Transverse colon (tissue), 4 donors: Measurements from ENCODE around the gene SLC25A13. TPM values are rescaled to one million over a fixed set of nuclear protein-coding genes. Genes with fewer than 3 reads are reported as not detected.

Experiments
- DNase-seq: peaks from one replicate; pipeline ENCODE4 v3.0.0-alpha.2; 2019
- H3K27ac ChIP-seq, 4 donors: fragments of 200-600 bp; sonication (generic); 2 replicates each; pipeline ENCODE4 v1.5.1; 2016 to 2018; ENCODE audit warnings: inconsistent platforms in 4 of 4
- H3K27me3 ChIP-seq: fragments of 200-600 bp; sonication (generic); 2 replicates; pipeline ENCODE4 v1.5.1; 2017; ENCODE audit warnings: inconsistent platforms
- H3K36me3 ChIP-seq, 4 donors: fragments of 200-600 bp; sonication (generic); 2 replicates each; pipeline ENCODE4 v1.5.1; 2017 to 2019; ENCODE audit warnings: inconsistent platforms in 4 of 4
- H3K4me1 ChIP-seq, 4 donors: fragments of 200-600 bp; sonication (generic); 2 replicates each; pipeline ENCODE4 v1.5.1; 2017 to 2020; ENCODE audit warnings: inconsistent platforms in 4 of 4
- H3K4me3 ChIP-seq, 4 donors: fragments of 200-600 bp; sonication (generic); 1 replicate in 1 of 4; 2 replicates in 3 of 4; pipeline versions ENCODE4 v1.5.1 to v1.6.1; 2017 to 2019; ENCODE audit warnings: inconsistent platforms in 4 of 4
- H3K9me3 ChIP-seq, 2 donors: fragments of 200-600 bp; sonication (generic); 2 replicates each; pipeline ENCODE4 v1.5.1; 2017 to 2019; ENCODE audit warnings: inconsistent platforms in 2 of 2
- EP300 ChIP-seq: sonication (generic); formaldehyde crosslinking; IDR thresholded peaks from one replicate; pipeline ENCODE4 v1.6.1; 2017; ENCODE audit warnings: antibody characterized with exemption, low read depth
- POLR2A ChIP-seq: fragments of 450-650 bp; IDR thresholded peaks from one replicate; pipeline ENCODE4 v1.6.1; 2016; ENCODE audit warnings: antibody characterized with exemption, mild to moderate bottlenecking, moderate library complexity
- POLR2AphosphoS5 ChIP-seq, 3 donors: sonication (generic); formaldehyde crosslinking; IDR thresholded peaks; one replicate each; pipeline ENCODE4 v1.6.1; 2016; ENCODE audit warnings: antibody characterized with exemption in 3 of 3
- WGBS, 2 donors: methylation state at CpG; one replicate each; pipeline ENCODE4 v1.1.5; 2018; ENCODE audit warnings: low coverage in 1 of 2; 5-methylcytosine and 5-hydroxymethylcytosine counted together
- in situ Hi-C, 4 donors: fragments of 200-750 bp; cut with MboI; loops; one replicate each; pipeline versions ENCODE4 v1.15.0 to v1.15.1; 2017; ENCODE audit warnings: low sequenced_read_pairs in 3 of 4, low pct_ligation_motif_present in 1 of 4, low pct_unique_long_range_greater_than_20kb in 1 of 4
- intact Hi-C: fragments of 100-400 bp; cut with DNase I; formaldehyde crosslinking; loops from one replicate; pipeline ENCODE4 v1.15.1; 2023; ENCODE audit warnings: low total_unique reads
- total RNA-seq, 4 donors: library from RNA; depleted of rRNA; stranded (reverse); fragments of >200 nt; gene quantifications; one replicate each; pipeline ENCODE4 v1.1.0, GENCODE V29; 2016
- TF ChIP-seq, protein P1 (sequence below), 5 experiments: fragments of 200-600 bp in 3 of 5; fragments of 450-650 bp in 2 of 5; sonication (generic) in 3 of 5; IDR thresholded peaks; 1 replicate in 2 of 5; 2 replicates in 3 of 5; pipeline ENCODE4 v1.5.1; 2016 to 2017; ENCODE audit warnings: antibody characterized with exemption in 5 of 5, inconsistent platforms in 3 of 5, mild to moderate bottlenecking in 2 of 5, moderate library complexity in 1 of 5

The SLC25A13 gene
- total RNA-seq, 4 donors from 2014 or later: 7.8 to 68.9 (median 59.6) TPM

DNA sequence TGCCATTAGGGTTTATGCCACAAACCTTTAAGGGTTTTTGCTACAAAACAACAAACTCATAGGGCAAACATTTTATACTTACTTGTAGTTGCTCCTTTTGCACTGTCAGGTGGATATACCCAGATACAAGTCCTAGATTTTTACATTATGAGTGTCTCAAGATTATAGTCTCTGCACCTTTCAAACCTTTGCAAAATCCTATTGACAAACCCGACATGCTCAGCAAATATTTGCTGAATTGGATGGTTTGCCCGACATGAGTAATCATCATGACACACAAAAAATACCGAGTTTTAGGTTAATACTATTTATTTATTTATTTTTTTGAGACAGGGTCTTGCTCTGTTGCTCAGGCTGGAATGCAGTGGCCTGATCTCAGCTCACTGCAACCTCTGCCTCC, 117.3 kb downstream of the SLC25A13 start:
- TF ChIP-seq, protein P1, sequence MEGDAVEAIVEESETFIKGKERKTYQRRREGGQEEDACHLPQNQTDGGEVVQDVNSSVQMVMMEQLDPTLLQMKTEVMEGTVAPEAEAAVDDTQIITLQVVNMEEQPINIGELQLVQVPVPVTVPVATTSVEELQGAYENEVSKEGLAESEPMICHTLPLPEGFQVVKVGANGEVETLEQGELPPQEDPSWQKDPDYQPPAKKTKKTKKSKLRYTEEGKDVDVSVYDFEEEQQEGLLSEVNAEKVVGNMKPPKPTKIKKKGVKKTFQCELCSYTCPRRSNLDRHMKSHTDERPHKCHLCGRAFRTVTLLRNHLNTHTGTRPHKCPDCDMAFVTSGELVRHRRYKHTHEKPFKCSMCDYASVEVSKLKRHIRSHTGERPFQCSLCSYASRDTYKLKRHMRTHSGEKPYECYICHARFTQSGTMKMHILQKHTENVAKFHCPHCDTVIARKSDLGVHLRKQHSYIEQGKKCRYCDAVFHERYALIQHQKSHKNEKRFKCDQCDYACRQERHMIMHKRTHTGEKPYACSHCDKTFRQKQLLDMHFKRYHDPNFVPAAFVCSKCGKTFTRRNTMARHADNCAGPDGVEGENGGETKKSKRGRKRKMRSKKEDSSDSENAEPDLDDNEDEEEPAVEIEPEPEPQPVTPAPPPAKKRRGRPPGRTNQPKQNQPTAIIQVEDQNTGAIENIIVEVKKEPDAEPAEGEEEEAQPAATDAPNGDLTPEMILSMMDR (IDR thresholded peaks at IDR 0.05): no peak
- no peak for TF ChIP-seq POLR2A
- no peak for TF ChIP-seq POLR2AphosphoS5 (IDR thresholded peaks at IDR 0.05)
- no peak for TF ChIP-seq EP300
- Histone ChIP-seq H3K4me3 (no peak overlapping the region), H3K4me1 (peaks cover 0 to 3% (median 0%) of the 10 kb centered on the region in 4 donors), H3K27me3 (no peaks in the 10 kb centered on the region), H3K9me3 (no peaks in the 10 kb centered on the region), H3K27ac (no peak overlapping the region), H3K36me3 (peaks cover 0 to 6% (median 0%) of the 10 kb centered on the region in 4 donors)
- no peak for DNase-seq
- in situ Hi-C loops (no loop called here), intact Hi-C loops (no loop called here)
- WGBS, 2 donors: 86 to 92% methylated on average over 1 to 3 of the region's 3 CpGs

DNA sequence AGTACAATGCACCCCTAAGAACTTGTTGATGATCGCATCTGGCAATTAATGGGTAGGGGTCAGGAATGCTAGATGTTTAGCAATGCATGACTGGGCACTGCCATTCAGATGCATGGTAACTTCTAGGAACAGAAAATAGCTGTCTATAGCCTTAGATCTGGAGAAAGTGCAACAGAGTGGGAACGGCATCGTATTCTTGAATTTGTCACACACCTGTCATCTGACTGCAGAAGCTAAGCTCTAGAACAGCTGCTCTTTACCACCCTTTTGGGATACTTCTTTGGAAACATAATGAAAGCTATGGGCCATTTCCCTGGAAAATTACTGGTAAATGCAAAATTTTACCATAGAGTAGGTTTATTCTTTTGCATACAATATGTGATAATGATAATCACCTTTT, 118.1 kb downstream of the SLC25A13 start:
- H3K27me3 ChIP-seq: no peaks in the 10 kb centered on the region
- TF ChIP-seq POLR2AphosphoS5 (IDR thresholded peaks at IDR 0.05): no peak
- TF ChIP-seq, protein P1 (IDR thresholded peaks at IDR 0.05): no peak
- no peak for TF ChIP-seq EP300
- TF ChIP-seq POLR2A: no peak
- WGBS, 2 donors: 94 to 96% methylated on average over 3 of the region's 3 CpGs
- peaks cover 0 to 4% (median 0%) of the 10 kb centered on the region in 4 donors for H3K36me3 ChIP-seq
- H3K9me3 ChIP-seq: no peaks in the 10 kb centered on the region
- intact Hi-C loops (no loop called here), in situ Hi-C loops (no loop called here)
- no peak overlapping the region for H3K27ac ChIP-seq
- DNase-seq: no peak
- peaks cover 0 to 3% (median 0%) of the 10 kb centered on the region in 4 donors for H3K4me1 ChIP-seq
- no peak overlapping the region for H3K4me3 ChIP-seq

DNA sequence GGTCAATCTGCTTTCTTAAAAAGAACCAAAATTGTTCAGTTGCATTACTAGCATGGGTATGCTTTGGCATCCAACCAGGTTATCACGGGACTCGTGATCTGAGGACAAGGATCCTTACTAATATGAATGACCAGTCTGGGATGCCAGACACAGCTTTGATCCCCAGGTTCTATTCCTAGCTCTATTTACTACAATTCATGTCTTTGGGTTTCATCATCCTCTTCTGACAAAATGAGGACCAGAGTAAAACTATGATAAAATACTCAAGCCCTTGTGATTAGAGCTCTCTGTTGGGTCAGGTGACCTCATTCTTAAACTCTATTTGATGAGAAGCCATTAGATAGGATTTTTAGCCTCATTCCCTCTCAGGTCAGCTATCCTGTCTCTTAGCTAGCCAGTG, 119.8 kb downstream of the SLC25A13 start:
- no peaks in the 10 kb centered on the region for H3K36me3 ChIP-seq
- no peak overlapping the region for H3K27ac ChIP-seq
- peaks cover 0 to 3% (median 0%) of the 10 kb centered on the region in 4 donors for H3K4me1 ChIP-seq
- intact Hi-C loops: no loop called here
- in situ Hi-C loops: no loop called here
- no peak overlapping the region for H3K4me3 ChIP-seq
- H3K9me3 ChIP-seq: no peaks in the 10 kb centered on the region
- no peaks in the 10 kb centered on the region for H3K27me3 ChIP-seq
- no peak for DNase-seq
- TF ChIP-seq, protein P1 (IDR thresholded peaks at IDR 0.05): no peak
- no peak for TF ChIP-seq EP300
- no peak for TF ChIP-seq POLR2AphosphoS5 (IDR thresholded peaks at IDR 0.05)
- TF ChIP-seq POLR2A: no peak
- WGBS, 2 donors: 97 to 100% methylated on average over 2 of the region's 2 CpGs

DNA sequence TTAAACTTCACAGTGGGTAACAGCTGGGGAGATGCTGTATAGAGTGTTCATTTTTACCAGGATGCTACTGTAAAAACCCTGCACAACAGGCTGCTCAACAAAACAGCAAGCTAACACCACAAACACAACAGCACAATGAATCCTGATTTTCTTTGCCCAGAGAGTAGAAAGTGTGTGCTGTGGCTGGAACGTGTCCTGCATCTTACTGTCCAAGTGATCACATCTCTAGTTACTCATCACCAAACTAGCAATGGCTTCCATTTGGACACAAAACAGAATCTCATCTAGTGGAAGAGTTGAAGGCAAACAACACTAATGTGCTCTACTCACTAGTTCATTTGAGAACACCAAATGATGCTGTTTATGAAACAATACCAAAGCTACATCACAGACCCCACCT, 121.2 kb downstream of the SLC25A13 start:
- Histone ChIP-seq H3K27me3 (no peaks in the 10 kb centered on the region), H3K36me3 (no peaks in the 10 kb centered on the region), H3K27ac (no peak overlapping the region), H3K9me3 (no peaks in the 10 kb centered on the region), H3K4me1 (peaks cover 0 to 3% (median 0%) of the 10 kb centered on the region in 4 donors), H3K4me3 (no peak overlapping the region)
- in situ Hi-C loops (no loop called here), intact Hi-C loops (no loop called here)
- TF ChIP-seq, protein P1 (IDR thresholded peaks at IDR 0.05): no peak
- TF ChIP-seq EP300 (no peak), POLR2AphosphoS5 (IDR thresholded peaks at IDR 0.05) (no peak), POLR2A (no peak)
- 100% methylated on average over 1 of the region's 1 CpG; no CpG with 5 or more reads in 1 of the 2 donors for WGBS, 2 donors
- no peak for DNase-seq
